ENCODE data around the gene ZBTB20. TPM values are rescaled to one million over a fixed set of nuclear protein-coding genes. Genes with fewer than 3 reads are reported as not detected.

Gene ZBTB20
- total RNA-seq, 1 experiment from 2014 or later = 26.5 TPM

DNA sequence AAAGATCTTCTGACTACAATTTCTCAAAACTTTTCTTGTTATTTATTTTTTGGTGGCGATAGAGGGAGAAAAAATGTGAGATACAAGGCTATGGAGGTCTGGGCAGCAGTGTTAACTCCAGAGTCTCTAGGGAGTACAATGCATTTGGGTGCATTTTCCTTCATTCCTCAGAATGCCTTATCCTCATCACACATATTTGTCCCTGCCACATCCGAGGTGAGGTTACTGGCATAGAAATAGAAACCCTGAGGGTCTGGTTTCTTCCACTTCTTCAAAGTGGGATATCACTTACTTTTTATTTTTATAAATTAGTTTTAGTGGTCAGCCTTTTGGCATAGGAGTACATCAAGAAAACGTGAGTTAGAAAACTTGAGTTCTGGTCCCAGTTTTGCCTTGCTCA, 702.9 kb downstream of the ZBTB20 start:
- Histone ChIP-seq H4K20me1 (ENCODE audit: insufficient read depth) (no peaks in the 10 kb centered on the region), H3K4me3 (no peak overlapping the region), H3K4me2 (no peak overlapping the region), H3K79me2 (ENCODE audit: low read depth) (no peaks in the 10 kb centered on the region), H3K27me3 (ENCODE audit: insufficient read depth, low read depth) (no peaks in the 10 kb centered on the region), H3K9me2 (ENCODE audit: insufficient read depth) (0 out of 2 replicates have a peak, but pooled peaks cover 3% of the 10 kb centered on the region), H3K9me3 (ENCODE audit: insufficient read depth, low read depth) (no peaks in the 10 kb centered on the region), H3K36me3 (ENCODE audit: low read depth) (no peaks in the 10 kb centered on the region), H3K4me1 (replicated peaks; ENCODE audit: insufficient read depth) (0 out of 2 replicates have a peak, but pooled peaks cover 6% of the 10 kb centered on the region), H2AFZ (no peak overlapping the region), H3K27ac (no peak overlapping the region), H3F3A (ENCODE audit: insufficient read depth, low read depth) (no peaks in the 10 kb centered on the region)
- BruUV-seq (replicated peaks) = no TSS peak
- ChIA-PET CTCF (no interaction called here), POLR2A (ENCODE audit: unreplicated experiment) (no interaction called here)
- intact Hi-C loops (cut with micrococcal nuclease; ENCODE audit: unreplicated experiment) = no loop called here
- no peak for TF ChIP-seq EZH2 (IDR thresholded peaks at IDR 0.05; ENCODE audit: low read depth)
- TF ChIP-seq, protein P1, sequence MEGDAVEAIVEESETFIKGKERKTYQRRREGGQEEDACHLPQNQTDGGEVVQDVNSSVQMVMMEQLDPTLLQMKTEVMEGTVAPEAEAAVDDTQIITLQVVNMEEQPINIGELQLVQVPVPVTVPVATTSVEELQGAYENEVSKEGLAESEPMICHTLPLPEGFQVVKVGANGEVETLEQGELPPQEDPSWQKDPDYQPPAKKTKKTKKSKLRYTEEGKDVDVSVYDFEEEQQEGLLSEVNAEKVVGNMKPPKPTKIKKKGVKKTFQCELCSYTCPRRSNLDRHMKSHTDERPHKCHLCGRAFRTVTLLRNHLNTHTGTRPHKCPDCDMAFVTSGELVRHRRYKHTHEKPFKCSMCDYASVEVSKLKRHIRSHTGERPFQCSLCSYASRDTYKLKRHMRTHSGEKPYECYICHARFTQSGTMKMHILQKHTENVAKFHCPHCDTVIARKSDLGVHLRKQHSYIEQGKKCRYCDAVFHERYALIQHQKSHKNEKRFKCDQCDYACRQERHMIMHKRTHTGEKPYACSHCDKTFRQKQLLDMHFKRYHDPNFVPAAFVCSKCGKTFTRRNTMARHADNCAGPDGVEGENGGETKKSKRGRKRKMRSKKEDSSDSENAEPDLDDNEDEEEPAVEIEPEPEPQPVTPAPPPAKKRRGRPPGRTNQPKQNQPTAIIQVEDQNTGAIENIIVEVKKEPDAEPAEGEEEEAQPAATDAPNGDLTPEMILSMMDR (conservative IDR thresholded peaks at IDR 0.05) = no peak
- no peak for DNase-seq

DNA sequence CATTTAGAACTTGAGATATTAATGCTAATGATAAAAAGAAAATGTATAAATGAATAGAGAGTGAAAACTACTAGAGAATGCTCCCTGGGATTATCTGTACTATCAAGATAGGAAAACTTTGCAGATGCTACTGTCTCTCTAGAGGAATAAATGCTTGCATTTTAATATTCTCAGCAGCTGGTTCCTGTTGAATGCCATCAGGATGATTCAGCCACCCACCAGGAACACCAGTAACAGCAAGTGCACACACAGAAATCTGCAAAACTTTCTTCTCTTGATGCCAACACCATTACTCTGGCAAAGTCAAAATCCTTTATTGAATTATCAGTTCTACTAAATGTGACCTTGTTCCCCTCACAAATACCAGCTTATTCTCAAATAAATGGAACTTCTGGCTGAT, 704.8 kb downstream of the ZBTB20 start:
- CTCF ChIA-PET = no interaction called here
- intact Hi-C loops (cut with micrococcal nuclease; ENCODE audit: unreplicated experiment) = no loop called here
- no peak for TF ChIP-seq EZH2 (IDR thresholded peaks at IDR 0.05; ENCODE audit: low read depth)
- TF ChIP-seq, protein P1 (conservative IDR thresholded peaks at IDR 0.05) = no peak
- POLR2A ChIA-PET (ENCODE audit: unreplicated experiment) = no interaction called here
- no peak overlapping the region for H2AFZ ChIP-seq
- no peaks in the 10 kb centered on the region for H3F3A ChIP-seq (ENCODE audit: insufficient read depth, low read depth)
- H3K9me3 ChIP-seq (ENCODE audit: insufficient read depth, low read depth) = no peaks in the 10 kb centered on the region
- H3K4me3 ChIP-seq = no peak overlapping the region
- H3K27me3 ChIP-seq (ENCODE audit: insufficient read depth, low read depth) = no peaks in the 10 kb centered on the region
- H3K27ac ChIP-seq = no peak overlapping the region
- DNase-seq = peak in 1 of 2 experiments; percentile 3
- no peaks in the 10 kb centered on the region for H3K79me2 ChIP-seq (ENCODE audit: low read depth)
- no peak overlapping the region for H3K4me2 ChIP-seq
- H3K4me1 ChIP-seq (replicated peaks; ENCODE audit: insufficient read depth) = 0 out of 2 replicates have a peak, but pooled peaks cover 6% of the 10 kb centered on the region
- no peaks in the 10 kb centered on the region for H3K36me3 ChIP-seq (ENCODE audit: low read depth)
- no peaks in the 10 kb centered on the region for H4K20me1 ChIP-seq (ENCODE audit: insufficient read depth)
- BruUV-seq (replicated peaks) = no TSS peak
- 0 out of 2 replicates have a peak, but pooled peaks cover 3% of the 10 kb centered on the region for H3K9me2 ChIP-seq (ENCODE audit: insufficient read depth)

DNA sequence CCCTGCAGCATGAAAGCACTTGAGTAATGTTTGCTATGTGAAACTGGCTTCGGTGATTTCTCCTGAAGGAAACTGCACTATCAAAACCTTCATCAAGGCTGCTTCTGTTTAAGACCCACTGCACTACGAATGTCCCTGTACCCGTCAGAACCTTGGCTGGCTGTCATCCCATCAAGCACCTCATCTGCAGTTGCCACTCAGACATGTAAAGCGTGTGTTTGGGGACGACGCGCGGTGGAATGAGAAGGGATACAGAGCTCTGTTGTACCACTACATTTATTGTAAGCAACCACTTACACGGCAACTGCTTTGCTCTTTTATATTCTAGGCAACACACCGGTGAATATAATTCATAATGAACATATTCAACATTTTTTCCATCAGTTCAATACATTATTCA, 705.7 kb downstream of the ZBTB20 start:
- Histone ChIP-seq H3K4me2 (no peak overlapping the region), H2AFZ (no peak overlapping the region), H3K4me1 (replicated peaks; ENCODE audit: insufficient read depth) (0 out of 2 replicates have a peak, but pooled peaks cover 6% of the 10 kb centered on the region), H3K4me3 (no peak overlapping the region), H3K9me2 (ENCODE audit: insufficient read depth) (0 out of 2 replicates have a peak, but pooled peaks cover 3% of the 10 kb centered on the region), H3K36me3 (ENCODE audit: low read depth) (no peaks in the 10 kb centered on the region), H3K79me2 (ENCODE audit: low read depth) (no peaks in the 10 kb centered on the region), H3K27me3 (ENCODE audit: insufficient read depth, low read depth) (no peaks in the 10 kb centered on the region), H3K27ac (no peak overlapping the region), H3K9me3 (ENCODE audit: insufficient read depth, low read depth) (no peaks in the 10 kb centered on the region), H3F3A (ENCODE audit: insufficient read depth, low read depth) (no peaks in the 10 kb centered on the region), H4K20me1 (ENCODE audit: insufficient read depth) (no peaks in the 10 kb centered on the region)
- CTCF ChIA-PET = no interaction called here
- intact Hi-C loops (cut with micrococcal nuclease; ENCODE audit: unreplicated experiment) = no loop called here
- no TSS peak for BruUV-seq (replicated peaks)
- DNase-seq = no peak
- POLR2A ChIA-PET (ENCODE audit: unreplicated experiment) = no interaction called here
- TF ChIP-seq, protein P1 (conservative IDR thresholded peaks at IDR 0.05) = no peak

Data from PC-9 (cell line).